ENCODE results near the gene FRY.

GRCh38 chr13:32010136-32010535 lies 21.4 kb upstream of the FRY start:
- TF ChIP-seq CTCF (IDR thresholded peaks at IDR 0.05; ENCODE audit: insufficient read depth, low read length): no peak
- no peak for TF ChIP-seq POLR2AphosphoS5 (IDR thresholded peaks at IDR 0.05; ENCODE audit: low read depth)
- no peak for TF ChIP-seq REST (IDR thresholded peaks at IDR 0.05; ENCODE audit: insufficient replicate concordance, low read depth)

All from HL-60 (cell line).